ENCODE data around the gene RAB17.

RAB17 gene

DNA sequence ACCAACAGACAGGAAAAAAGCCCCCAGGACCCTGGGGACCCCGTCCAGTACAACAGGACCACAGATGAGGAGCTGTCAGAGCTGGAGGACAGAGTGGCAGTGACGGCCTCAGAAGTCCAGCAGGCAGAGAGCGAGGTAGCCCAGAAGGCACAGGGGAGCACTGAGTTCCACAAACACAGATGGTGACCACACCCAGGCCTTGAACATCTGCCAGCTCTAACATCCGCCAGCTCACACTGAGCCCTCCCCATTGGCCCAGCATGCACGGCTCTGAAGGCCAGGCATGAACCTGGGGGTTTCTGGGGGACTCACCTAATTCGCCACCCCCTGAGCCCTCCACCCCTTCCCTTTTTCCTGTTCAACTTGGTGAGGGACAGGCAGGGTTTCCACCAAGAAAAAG, 49.7 kb downstream of the RAB17 start:
- peak; percentile 49 for DNase-seq (ENCODE audit: low read depth)
- TF ChIP-seq, protein P1, sequence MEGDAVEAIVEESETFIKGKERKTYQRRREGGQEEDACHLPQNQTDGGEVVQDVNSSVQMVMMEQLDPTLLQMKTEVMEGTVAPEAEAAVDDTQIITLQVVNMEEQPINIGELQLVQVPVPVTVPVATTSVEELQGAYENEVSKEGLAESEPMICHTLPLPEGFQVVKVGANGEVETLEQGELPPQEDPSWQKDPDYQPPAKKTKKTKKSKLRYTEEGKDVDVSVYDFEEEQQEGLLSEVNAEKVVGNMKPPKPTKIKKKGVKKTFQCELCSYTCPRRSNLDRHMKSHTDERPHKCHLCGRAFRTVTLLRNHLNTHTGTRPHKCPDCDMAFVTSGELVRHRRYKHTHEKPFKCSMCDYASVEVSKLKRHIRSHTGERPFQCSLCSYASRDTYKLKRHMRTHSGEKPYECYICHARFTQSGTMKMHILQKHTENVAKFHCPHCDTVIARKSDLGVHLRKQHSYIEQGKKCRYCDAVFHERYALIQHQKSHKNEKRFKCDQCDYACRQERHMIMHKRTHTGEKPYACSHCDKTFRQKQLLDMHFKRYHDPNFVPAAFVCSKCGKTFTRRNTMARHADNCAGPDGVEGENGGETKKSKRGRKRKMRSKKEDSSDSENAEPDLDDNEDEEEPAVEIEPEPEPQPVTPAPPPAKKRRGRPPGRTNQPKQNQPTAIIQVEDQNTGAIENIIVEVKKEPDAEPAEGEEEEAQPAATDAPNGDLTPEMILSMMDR (IDR thresholded peaks at IDR 0.05; ENCODE audit: insufficient read depth, low read depth, low read length, missing control alignments) = no peak
- no peak overlapping the region for H3K4me3 ChIP-seq (ENCODE audit: low read length)

DNA sequence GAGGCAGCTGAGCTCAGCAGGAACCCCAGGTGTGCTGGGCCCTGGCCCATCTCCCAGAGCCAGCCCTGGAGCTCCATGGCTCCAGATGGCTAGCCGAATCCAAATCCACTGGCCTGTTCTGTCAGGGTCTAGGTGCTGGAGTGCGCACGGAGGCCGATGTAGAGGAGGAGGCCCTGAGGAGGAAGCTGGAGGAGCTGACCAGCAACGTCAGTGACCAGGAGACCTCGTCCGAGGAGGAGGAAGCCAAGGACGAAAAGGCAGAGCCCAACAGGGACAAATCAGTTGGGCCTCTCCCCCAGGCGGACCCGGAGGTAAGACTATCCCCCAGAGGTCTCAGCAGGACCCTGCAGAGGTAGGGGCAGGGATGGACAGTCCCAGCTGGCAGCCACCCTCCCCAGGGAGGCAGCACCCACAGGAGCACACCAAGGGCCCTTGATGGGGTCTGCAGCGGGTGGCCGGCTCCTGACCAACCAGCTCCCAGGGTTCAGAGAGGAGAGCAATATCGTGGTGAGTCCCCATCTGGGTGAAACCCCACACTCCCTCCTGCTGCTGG, 50.2 kb downstream of the RAB17 start:
- TF ChIP-seq, protein P1 (IDR thresholded peaks at IDR 0.05; ENCODE audit: insufficient read depth, low read depth, low read length, missing control alignments) = no peak

DNA sequence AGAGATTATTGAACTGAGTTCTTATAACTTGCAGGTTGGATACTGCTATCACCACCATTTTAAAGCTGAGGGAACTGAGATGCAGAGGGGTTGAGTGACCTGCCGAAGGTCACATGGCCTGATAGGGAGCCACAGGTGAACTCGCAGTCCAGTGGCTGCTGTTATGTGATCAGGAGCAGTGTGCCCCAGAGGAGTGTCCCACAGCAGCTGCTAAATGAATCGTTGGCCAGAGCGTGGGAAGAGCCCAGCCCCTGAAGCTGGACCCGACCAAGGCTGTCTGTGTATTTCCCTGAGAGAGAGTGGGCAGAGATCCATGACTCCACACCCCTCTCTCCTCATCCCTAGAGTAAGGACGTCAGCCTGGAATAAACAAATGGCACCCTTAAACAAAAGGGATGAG, 50.9 kb downstream of the RAB17 start:
- no peak for DNase-seq (ENCODE audit: low read depth)
- no peak overlapping the region for H3K4me3 ChIP-seq (ENCODE audit: low read length)
- TF ChIP-seq, protein P1 (IDR thresholded peaks at IDR 0.05; ENCODE audit: insufficient read depth, low read depth, low read length, missing control alignments) = no peak

More for the DNA sequence above, 50.2 kb downstream of the RAB17 start:
- H3K4me3 ChIP-seq (ENCODE audit: low read length) = no peak overlapping the region
- no peak for DNase-seq (ENCODE audit: low read depth)

DNA sequence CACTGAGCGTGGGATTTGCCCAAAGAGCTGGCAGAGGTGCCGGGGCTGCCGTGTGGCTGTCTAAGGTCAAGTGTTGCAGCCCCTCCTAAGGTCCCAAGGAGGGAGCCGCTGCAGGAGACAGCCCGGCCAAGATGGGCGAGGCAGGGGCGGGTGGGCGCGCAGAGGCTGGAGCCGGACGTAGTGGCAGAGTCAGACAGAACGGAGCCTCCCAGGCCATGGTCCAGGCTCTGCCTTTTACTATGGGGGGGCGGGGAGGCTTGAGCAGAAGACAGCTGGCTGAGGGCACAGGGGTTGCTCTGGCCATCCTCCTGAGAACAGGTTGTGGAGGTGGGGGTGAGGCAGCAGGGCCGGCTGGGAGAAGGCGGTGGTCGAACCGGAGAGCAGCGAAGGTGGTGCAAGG, 51.6 kb downstream of the RAB17 start:
- DNase-seq (ENCODE audit: low read depth) = no peak
- TF ChIP-seq, protein P1 (IDR thresholded peaks at IDR 0.05; ENCODE audit: insufficient read depth, low read depth, low read length, missing control alignments) = no peak
- no peak overlapping the region for H3K4me3 ChIP-seq (ENCODE audit: low read length)

DNA sequence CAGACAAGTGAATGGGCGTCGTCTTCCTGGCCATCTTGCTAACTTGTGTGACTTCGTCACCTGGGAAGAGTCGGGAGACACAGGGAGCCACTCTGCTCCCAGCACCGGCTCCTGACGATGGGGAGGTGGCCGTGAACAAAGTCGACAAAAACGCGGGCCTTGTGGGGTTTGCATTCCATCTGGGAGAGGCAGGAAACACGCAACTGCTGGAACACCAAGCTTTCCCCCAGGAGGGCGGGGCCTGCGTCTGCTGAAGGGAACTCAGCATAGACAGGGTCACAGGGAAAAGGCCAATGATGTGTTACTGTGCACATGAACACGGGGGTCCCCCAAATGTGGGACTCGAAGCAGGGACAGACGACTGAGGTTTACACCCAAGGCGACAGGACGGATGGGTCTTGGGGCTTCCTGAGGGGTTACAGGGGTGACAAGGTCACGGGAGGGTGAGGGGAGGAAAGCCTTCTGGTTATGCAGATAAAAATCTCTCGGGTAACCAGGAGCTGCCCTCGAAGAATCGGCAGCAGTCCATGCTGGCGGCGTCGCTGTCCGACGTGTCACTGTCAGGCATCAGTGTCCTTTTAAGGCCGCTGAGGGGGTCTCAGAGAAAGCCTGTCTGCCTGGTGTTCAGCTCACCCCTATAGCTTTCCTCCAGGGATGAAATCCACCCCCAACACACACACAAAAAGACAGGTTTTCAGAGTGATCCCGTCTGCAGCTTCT, 52.4 kb downstream of the RAB17 start:
- no peak overlapping the region for H3K4me3 ChIP-seq (ENCODE audit: low read length)
- TF ChIP-seq, protein P1 (IDR thresholded peaks at IDR 0.05; ENCODE audit: insufficient read depth, low read depth, low read length, missing control alignments) = no peak
- DNase-seq (ENCODE audit: low read depth) = no peak

DNA sequence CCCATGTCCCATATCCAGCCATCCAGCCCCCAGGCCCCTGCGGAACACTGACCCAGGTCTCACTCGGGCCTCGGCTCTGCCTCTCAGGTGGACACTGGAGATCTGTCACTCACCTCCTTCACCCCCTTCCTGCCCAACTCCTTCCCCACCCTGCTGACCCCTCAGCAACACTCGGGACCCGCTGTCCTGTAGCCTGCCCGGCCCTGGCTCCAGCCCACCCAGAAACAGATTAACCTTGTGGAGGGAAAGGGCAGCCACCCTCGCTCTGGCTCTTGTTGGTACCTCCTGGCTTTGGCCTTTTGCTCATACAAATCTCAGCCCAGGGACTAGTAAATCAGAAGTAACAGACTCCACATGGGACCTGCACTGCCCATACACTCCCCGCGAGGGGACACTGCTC, 53.9 kb downstream of the RAB17 start:
- TF ChIP-seq, protein P1 (IDR thresholded peaks at IDR 0.05; ENCODE audit: insufficient read depth, low read depth, low read length, missing control alignments) = no peak
- no peak overlapping the region for H3K4me3 ChIP-seq (ENCODE audit: low read length)
- DNase-seq (ENCODE audit: low read depth) = no peak

DNA sequence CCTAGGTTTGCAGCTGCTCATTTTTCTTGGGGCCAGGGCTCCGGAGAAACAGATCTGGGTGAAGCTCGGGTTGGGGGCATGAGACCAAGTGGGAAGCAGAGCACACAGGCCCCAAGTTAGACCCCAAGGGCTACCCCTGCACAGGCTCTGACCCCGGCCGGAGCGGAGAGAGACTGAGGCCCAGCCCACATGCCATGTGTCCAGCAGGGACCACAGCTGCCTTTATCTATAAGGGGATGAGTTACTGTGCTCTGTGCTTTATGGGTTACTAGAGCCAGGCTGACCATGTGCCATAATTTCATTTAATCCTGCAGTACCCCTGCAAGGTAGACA, 54.5 kb downstream of the RAB17 start:
- H3K4me3 ChIP-seq (ENCODE audit: low read length) = no peak overlapping the region
- DNase-seq (ENCODE audit: low read depth) = no peak
- TF ChIP-seq, protein P1 (IDR thresholded peaks at IDR 0.05; ENCODE audit: insufficient read depth, low read depth, low read length, missing control alignments) = no peak

Data from epithelial cell of esophagus (primary cell).